Vagina (tissue), 2 donors: ENCODE measurements around the gene ACTR3C. TPM values are rescaled to one million over a fixed set of nuclear protein-coding genes. Genes with fewer than 3 reads are reported as not detected.

Experiments used
- DNase-seq, 2 donors: peaks; one replicate each; pipeline ENCODE4 v3.0.0-alpha.2; 2017; ENCODE audit errors: extremely low spot score in 2 of 2
- H3K27ac ChIP-seq: fragments of 200-600 bp; sonication (generic); one replicate; pipeline ENCODE4 v1.5.1; 2019
- H3K27me3 ChIP-seq: fragments of 200-600 bp; sonication (generic); one replicate; pipeline ENCODE4 v1.5.1; 2019
- H3K36me3 ChIP-seq, 2 donors: fragments of 200-600 bp; sonication (generic); one replicate each; pipeline ENCODE4 v1.5.1; 2017 to 2019
- H3K4me1 ChIP-seq: fragments of 200-600 bp; sonication (generic); one replicate; pipeline ENCODE4 v1.5.1; 2019
- H3K4me3 ChIP-seq, 2 donors: fragments of 200-600 bp; sonication (generic); 1 replicate in 1 of 2; 2 replicates in 1 of 2; pipeline ENCODE4 v1.5.1; 2016 to 2019
- H3K9me3 ChIP-seq: fragments of 200-600 bp; sonication (generic); one replicate; pipeline ENCODE4 v1.5.1; 2019
- CTCF ChIP-seq, 3 experiments: fragments of 450-650 bp in 2 of 3; fragments of 200-600 bp in 1 of 3; sonication (generic) in 1 of 3; IDR thresholded peaks; one replicate each; pipeline ENCODE4 v1.5.1; 2017 to 2019; ENCODE audit warnings: antibody characterized with exemption in 3 of 3, mild to moderate bottlenecking in 2 of 3, moderate library complexity in 2 of 3
- POLR2A ChIP-seq, 2 donors: fragments of 450-650 bp; IDR thresholded peaks; one replicate each; pipeline ENCODE4 v1.6.1; 2017; ENCODE audit warnings: antibody characterized with exemption in 2 of 2, mild to moderate bottlenecking in 2 of 2, moderate library complexity in 2 of 2
- POLR2AphosphoS5 ChIP-seq, 2 donors: sonication (generic); formaldehyde crosslinking; IDR thresholded peaks; one replicate each; pipeline ENCODE4 v1.9.0; 2017; ENCODE audit warnings: antibody characterized with exemption in 2 of 2, mild to moderate bottlenecking in 2 of 2, low read depth in 1 of 2; ENCODE audit not compliant: insufficient read depth in 1 of 2
- intact Hi-C: fragments of 100-400 bp; cut with DNase I; formaldehyde crosslinking; loops from one replicate; pipeline ENCODE4 v1.15.1; 2023
- total RNA-seq: library from RNA; depleted of rRNA; stranded (reverse); fragments of >200 nt; gene quantifications from one replicate; pipeline ENCODE4 v1.2.3, GENCODE V29; 2016

Gene ACTR3C
- total RNA-seq, 1 donor from 2014 or later, result 24.1 TPM

GRCh38 chr7:150340024-150340749 is 16.8 kb upstream of the ACTR3C start:
- Histone ChIP-seq H3K4me3 (peak overlapping the region; percentile 65 to 69), H3K27ac (peak overlapping the region; percentile 90), H3K4me1 (peaks cover 48% of the 10 kb centered on the region), H3K36me3 (no peaks in the 10 kb centered on the region), H3K9me3 (no peaks in the 10 kb centered on the region), H3K27me3 (no peaks in the 10 kb centered on the region)
- intact Hi-C loops, result no loop called here
- peak in 1 of 2 donors; percentile 36 for TF ChIP-seq POLR2AphosphoS5 (IDR thresholded peaks at IDR 0.05; ENCODE audit: insufficient read depth in 1 of 2, low read depth in 1 of 2)
- TF ChIP-seq CTCF (IDR thresholded peaks at IDR 0.05), result peak in 1 of 3 experiments; percentile 4
- no peak for TF ChIP-seq POLR2A (IDR thresholded peaks at IDR 0.05)
- no peak for DNase-seq

GRCh38 chr7:150339409-150339809 is 16.1 kb upstream of the ACTR3C start:
- H3K36me3 ChIP-seq, result no peaks in the 10 kb centered on the region
- intact Hi-C loops, result no loop called here
- no peak for DNase-seq
- TF ChIP-seq POLR2A (IDR thresholded peaks at IDR 0.05), result no peak
- TF ChIP-seq CTCF (IDR thresholded peaks at IDR 0.05), result no peak
- no peak for TF ChIP-seq POLR2AphosphoS5 (IDR thresholded peaks at IDR 0.05; ENCODE audit: insufficient read depth in 1 of 2, low read depth in 1 of 2)
- peak overlapping the region; percentile 65 to 69 for H3K4me3 ChIP-seq
- H3K27me3 ChIP-seq, result no peaks in the 10 kb centered on the region
- no peaks in the 10 kb centered on the region for H3K9me3 ChIP-seq
- H3K4me1 ChIP-seq, result peaks cover 53% of the 10 kb centered on the region
- H3K27ac ChIP-seq, result peak overlapping the region; percentile 90

- Histone ChIP-seq H3K9me3 (no peaks in the 10 kb centered on the region), H3K27ac (peak overlapping the region; percentile 90), H3K27me3 (no peaks in the 10 kb centered on the region), H3K36me3 (no peaks in the 10 kb centered on the region), H3K4me3 (no peak overlapping the region), H3K4me1 (peaks cover 53% of the 10 kb centered on the region)
- DNase-seq, result no peak
- intact Hi-C loops, result no loop called here
- TF ChIP-seq POLR2A (IDR thresholded peaks at IDR 0.05) (no peak), CTCF (IDR thresholded peaks at IDR 0.05) (no peak), POLR2AphosphoS5 (IDR thresholded peaks at IDR 0.05; ENCODE audit: insufficient read depth in 1 of 2, low read depth in 1 of 2) (no peak)
These were observed 15.0 kb upstream of the ACTR3C start for GRCh38 chr7:150338166-150338829.

GRCh38 chr7:150337659-150338081 is 14.3 kb upstream of the ACTR3C start:
- Histone ChIP-seq H3K27me3 (no peaks in the 10 kb centered on the region), H3K9me3 (no peaks in the 10 kb centered on the region), H3K4me3 (no peak overlapping the region), H3K36me3 (no peaks in the 10 kb centered on the region), H3K27ac (peak overlapping the region; percentile 90), H3K4me1 (peaks cover 53% of the 10 kb centered on the region)
- no peak for TF ChIP-seq POLR2A (IDR thresholded peaks at IDR 0.05)
- TF ChIP-seq POLR2AphosphoS5 (IDR thresholded peaks at IDR 0.05; ENCODE audit: insufficient read depth in 1 of 2, low read depth in 1 of 2), result no peak
- TF ChIP-seq CTCF (IDR thresholded peaks at IDR 0.05), result no peak
- DNase-seq, result no peak
- intact Hi-C loops, result no loop called here

GRCh38 chr7:150337179-150337578 is 13.8 kb upstream of the ACTR3C start:
- Histone ChIP-seq H3K27me3 (no peaks in the 10 kb centered on the region), H3K4me3 (no peak overlapping the region), H3K27ac (peak overlapping the region; percentile 90), H3K4me1 (peaks cover 53% of the 10 kb centered on the region), H3K36me3 (no peaks in the 10 kb centered on the region), H3K9me3 (no peaks in the 10 kb centered on the region)
- no peak for TF ChIP-seq CTCF (IDR thresholded peaks at IDR 0.05)
- intact Hi-C loops, result no loop called here
- DNase-seq, result no peak
